HEK293 (cell line): ENCODE measurements around the gene GCNT4.

ENCODE experiments used
- CTCF ChIA-PET: fragments of 350-600 bp; formaldehyde crosslinking; extraction: SDS; loops from one replicate; lab custom pipeline; 2021; ENCODE audit warnings: antibody characterized with exemption; lab: Yijun Ruan, JAX
- POLR2A ChIA-PET: fragments of 300-600 bp; formaldehyde crosslinking; extraction: SDS; loops from one replicate; lab custom pipeline; 2020; ENCODE audit warnings: antibody characterized with exemption, inconsistent platforms; lab: Yijun Ruan, JAX
- H3K27ac ChIP-seq: fragments of 200-500 bp; sonication (Bioruptor generic); 2 replicates; pipeline ENCODE4 v1.5.1; 2014; ENCODE audit warnings: low read depth, low read length, control low read depth, inconsistent platforms; ENCODE audit errors: extremely low read depth
- H3K36me3 ChIP-seq, 2 experiments: fragments of 200-500 bp in 1 of 2; sonication (Bioruptor generic) in 1 of 2; 1 replicate in 1 of 2; 2 replicates in 1 of 2; pipeline ENCODE4 v1.5.1; 2014 to 2017; ENCODE audit warnings: inconsistent platforms in 2 of 2, low read length in 2 of 2; ENCODE audit not compliant: control insufficient read depth in 2 of 2, insufficient read depth in 1 of 2
- H3K4me1 ChIP-seq: fragments of 200-500 bp; sonication (Bioruptor generic); 2 replicates; pipeline ENCODE4 v1.5.1; 2014; ENCODE audit warnings: mild to moderate bottlenecking, low read length, inconsistent platforms; ENCODE audit not compliant: control insufficient read depth, insufficient read depth
- H3K4me3 ChIP-seq: 2 replicates; pipeline ENCODE4 v1.5.1; 2011; ENCODE audit warnings: low read depth, mild to moderate bottlenecking, control low read depth, low read length, moderate library complexity
- H3K9me3 ChIP-seq: fragments of 200-500 bp; sonication (Bioruptor generic); 2 replicates; pipeline ENCODE4 v1.5.1; 2014; ENCODE audit warnings: low read depth, low read length, inconsistent platforms; ENCODE audit not compliant: control insufficient read depth, insufficient read depth
- GLI4 ChIP-seq: fragments of 450-650 bp; formaldehyde crosslinking; IDR thresholded peaks from 2 replicates; pipeline ENCODE4 v1.5.1; 2016; ENCODE audit warnings: missing biosample characterization, missing genetic modification characterization
- IKZF3 ChIP-seq: fragments of 450-650 bp; IDR thresholded peaks from 2 replicates; pipeline ENCODE4 v1.5.0; 2018; ENCODE audit warnings: missing biosample characterization, mild to moderate bottlenecking, missing genetic modification characterization, moderate library complexity
- PRDM1 ChIP-seq: fragments of 450-650 bp; formaldehyde crosslinking; IDR thresholded peaks from 2 replicates; pipeline ENCODE4; 2016; ENCODE audit warnings: missing biosample characterization, missing genetic modification characterization
- PRDM4 ChIP-seq: fragments of 450-650 bp; formaldehyde crosslinking; IDR thresholded peaks from 2 replicates; pipeline ENCODE4 v1.5.1; 2017; ENCODE audit warnings: missing biosample characterization, missing genetic modification characterization
- SP3 ChIP-seq: fragments of 450-650 bp; formaldehyde crosslinking; IDR thresholded peaks from 2 replicates; pipeline ENCODE4 v1.5.1; 2016; ENCODE audit warnings: missing biosample characterization, missing genetic modification characterization
- TRIM28 ChIP-seq: IDR thresholded peaks from 2 replicates; pipeline ENCODE4 v1.6.1; 2011; ENCODE audit warnings: low read length, control low read depth, borderline replicate concordance
- ZBTB1 ChIP-seq: fragments of 450-650 bp; formaldehyde crosslinking; IDR thresholded peaks from 2 replicates; pipeline ENCODE4 v1.5.1; 2016; ENCODE audit warnings: missing biosample characterization, missing genetic modification characterization
- ZBTB17 ChIP-seq: fragments of 450-650 bp; formaldehyde crosslinking; IDR thresholded peaks from 2 replicates; pipeline ENCODE4 v1.5.1; 2016; ENCODE audit warnings: missing biosample characterization, missing genetic modification characterization
- ZFP3 ChIP-seq: fragments of 450-650 bp; formaldehyde crosslinking; IDR thresholded peaks from 2 replicates; pipeline ENCODE4 v1.5.1; 2016; ENCODE audit warnings: low read depth, missing biosample characterization, missing genetic modification characterization
- ZNF112 ChIP-seq: fragments of 450-650 bp; formaldehyde crosslinking; IDR thresholded peaks from 2 replicates; pipeline ENCODE4 v1.5.0; 2017; ENCODE audit warnings: missing biosample characterization, missing genetic modification characterization
- ZNF24 ChIP-seq: fragments of 450-650 bp; formaldehyde crosslinking; IDR thresholded peaks from 2 replicates; pipeline ENCODE4 v1.5.1; 2016; ENCODE audit warnings: missing biosample characterization, missing genetic modification characterization
- ZNF354C ChIP-seq: fragments of 450-650 bp; formaldehyde crosslinking; IDR thresholded peaks from 2 replicates; pipeline ENCODE4 v1.5.1; 2016; ENCODE audit warnings: missing biosample characterization, missing genetic modification characterization, low read depth, borderline replicate concordance
- ZNF510 ChIP-seq: fragments of 450-650 bp; formaldehyde crosslinking; IDR thresholded peaks from 2 replicates; pipeline ENCODE4 v1.5.1; 2018; ENCODE audit warnings: mild to moderate bottlenecking, missing genetic modification characterization, missing biosample characterization; ENCODE audit not compliant: insufficient replicate concordance
- ZNF580 ChIP-seq: fragments of 450-650 bp; formaldehyde crosslinking; IDR thresholded peaks from 2 replicates; pipeline ENCODE4 v1.5.1; 2016; ENCODE audit warnings: missing biosample characterization, missing genetic modification characterization
- ZNF677 ChIP-seq: fragments of 450-650 bp; IDR thresholded peaks from 2 replicates; pipeline ENCODE4 v1.5.0; 2018; ENCODE audit warnings: missing biosample characterization, mild to moderate bottlenecking, missing genetic modification characterization, moderate library complexity
- ZNF777 ChIP-seq: fragments of 450-650 bp; formaldehyde crosslinking; IDR thresholded peaks from 2 replicates; pipeline ENCODE4 v1.5.1; 2017; ENCODE audit warnings: missing biosample characterization, missing genetic modification characterization, borderline replicate concordance
- ZNF830 ChIP-seq: fragments of 450-650 bp; IDR thresholded peaks from 2 replicates; pipeline ENCODE4 v1.5.0; 2018; ENCODE audit warnings: missing biosample characterization, missing genetic modification characterization, low read depth, mild to moderate bottlenecking, moderate library complexity
- ZSCAN18 ChIP-seq: fragments of 450-650 bp; formaldehyde crosslinking; IDR thresholded peaks from 2 replicates; pipeline ENCODE4 v1.5.1; 2016; ENCODE audit warnings: missing biosample characterization, missing genetic modification characterization
- ZSCAN23 ChIP-seq: fragments of 450-650 bp; formaldehyde crosslinking; IDR thresholded peaks from 2 replicates; pipeline ENCODE4 v1.5.1; 2016; ENCODE audit warnings: missing biosample characterization, missing genetic modification characterization
- ZXDB ChIP-seq: fragments of 450-650 bp; formaldehyde crosslinking; IDR thresholded peaks from 2 replicates; pipeline ENCODE4 v1.5.1; 2016; ENCODE audit warnings: missing biosample characterization, missing genetic modification characterization
- TF ChIP-seq, protein P1 (sequence below): fragments of 450-650 bp; formaldehyde crosslinking; IDR thresholded peaks from 2 replicates; pipeline ENCODE4 v1.5.1; 2016; ENCODE audit warnings: missing biosample characterization, missing genetic modification characterization
- TF ChIP-seq, protein P2 (sequence below): IDR thresholded peaks from 2 replicates; pipeline ENCODE4 v1.6.1; 2011; ENCODE audit warnings: mild to moderate bottlenecking, low read depth, low read length, borderline replicate concordance

The GCNT4 gene

DNA sequence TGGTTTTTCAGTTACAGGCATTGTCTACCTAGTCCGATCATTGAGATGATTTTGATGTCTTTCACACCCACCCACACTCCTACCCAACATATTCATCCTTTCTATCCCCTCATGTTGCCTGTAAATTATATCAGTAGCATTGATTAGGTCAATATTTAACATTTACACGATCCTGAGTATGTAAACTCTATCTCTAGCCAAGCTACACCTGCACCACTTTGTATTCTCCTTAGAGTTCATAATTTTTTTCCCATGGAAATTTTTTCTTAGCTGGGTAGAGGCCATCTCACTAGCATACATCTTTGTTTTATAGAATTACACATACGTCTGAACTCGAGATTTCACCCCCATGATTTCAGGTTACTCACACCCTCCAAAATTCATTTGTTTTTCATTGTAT is 30.6 kb downstream of the GCNT4 start:
- ChIA-PET CTCF (no interaction called here), POLR2A (no interaction called here)
- TF ChIP-seq ZSCAN23 (tag by site-specific recombination) (no peak), PRDM4 (tag by site-specific recombination) (no peak), ZNF510 (no peak), ZNF777 (tag by site-specific recombination) (no peak), ZNF354C (tag by site-specific recombination) (no peak), ZBTB17 (tag by site-specific recombination) (no peak), ZBTB1 (no peak), PRDM1 (tag by site-specific recombination) (no peak), ZNF112 (tag by site-specific recombination) (no peak), ZNF580 (tag by site-specific recombination) (no peak), ZNF677 (tag by site-specific recombination) (no peak), GLI4 (no peak), SP3 (tag by site-specific recombination) (no peak), IKZF3 (no peak), ZXDB (tag by site-specific recombination) (no peak), ZSCAN18 (tag by site-specific recombination) (no peak), ZNF830 (no peak)
- TF ChIP-seq, protein P1, sequence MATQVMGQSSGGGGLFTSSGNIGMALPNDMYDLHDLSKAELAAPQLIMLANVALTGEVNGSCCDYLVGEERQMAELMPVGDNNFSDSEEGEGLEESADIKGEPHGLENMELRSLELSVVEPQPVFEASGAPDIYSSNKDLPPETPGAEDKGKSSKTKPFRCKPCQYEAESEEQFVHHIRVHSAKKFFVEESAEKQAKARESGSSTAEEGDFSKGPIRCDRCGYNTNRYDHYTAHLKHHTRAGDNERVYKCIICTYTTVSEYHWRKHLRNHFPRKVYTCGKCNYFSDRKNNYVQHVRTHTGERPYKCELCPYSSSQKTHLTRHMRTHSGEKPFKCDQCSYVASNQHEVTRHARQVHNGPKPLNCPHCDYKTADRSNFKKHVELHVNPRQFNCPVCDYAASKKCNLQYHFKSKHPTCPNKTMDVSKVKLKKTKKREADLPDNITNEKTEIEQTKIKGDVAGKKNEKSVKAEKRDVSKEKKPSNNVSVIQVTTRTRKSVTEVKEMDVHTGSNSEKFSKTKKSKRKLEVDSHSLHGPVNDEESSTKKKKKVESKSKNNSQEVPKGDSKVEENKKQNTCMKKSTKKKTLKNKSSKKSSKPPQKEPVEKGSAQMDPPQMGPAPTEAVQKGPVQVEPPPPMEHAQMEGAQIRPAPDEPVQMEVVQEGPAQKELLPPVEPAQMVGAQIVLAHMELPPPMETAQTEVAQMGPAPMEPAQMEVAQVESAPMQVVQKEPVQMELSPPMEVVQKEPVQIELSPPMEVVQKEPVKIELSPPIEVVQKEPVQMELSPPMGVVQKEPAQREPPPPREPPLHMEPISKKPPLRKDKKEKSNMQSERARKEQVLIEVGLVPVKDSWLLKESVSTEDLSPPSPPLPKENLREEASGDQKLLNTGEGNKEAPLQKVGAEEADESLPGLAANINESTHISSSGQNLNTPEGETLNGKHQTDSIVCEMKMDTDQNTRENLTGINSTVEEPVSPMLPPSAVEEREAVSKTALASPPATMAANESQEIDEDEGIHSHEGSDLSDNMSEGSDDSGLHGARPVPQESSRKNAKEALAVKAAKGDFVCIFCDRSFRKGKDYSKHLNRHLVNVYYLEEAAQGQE, result no peak
- no peaks in the 10 kb centered on the region for H3K9me3 ChIP-seq
- no peak overlapping the region for H3K4me3 ChIP-seq
- no peak overlapping the region for H3K27ac ChIP-seq
- no peaks in the 10 kb centered on the region for H3K36me3 ChIP-seq
- H3K4me1 ChIP-seq, result no peaks in the 10 kb centered on the region

- POLR2A ChIA-PET, result no interaction called here
- CTCF ChIA-PET, result no interaction called here
- H3K9me3 ChIP-seq, result no peaks in the 10 kb centered on the region
- no peak for TF ChIP-seq ZFP3 (tag by site-specific recombination)
- TF ChIP-seq IKZF3, result no peak
- no peak for TF ChIP-seq TRIM28
- TF ChIP-seq PRDM4 (tag by site-specific recombination), result no peak
- no peak for TF ChIP-seq ZNF24 (tag by site-specific recombination)
- TF ChIP-seq, protein P2, sequence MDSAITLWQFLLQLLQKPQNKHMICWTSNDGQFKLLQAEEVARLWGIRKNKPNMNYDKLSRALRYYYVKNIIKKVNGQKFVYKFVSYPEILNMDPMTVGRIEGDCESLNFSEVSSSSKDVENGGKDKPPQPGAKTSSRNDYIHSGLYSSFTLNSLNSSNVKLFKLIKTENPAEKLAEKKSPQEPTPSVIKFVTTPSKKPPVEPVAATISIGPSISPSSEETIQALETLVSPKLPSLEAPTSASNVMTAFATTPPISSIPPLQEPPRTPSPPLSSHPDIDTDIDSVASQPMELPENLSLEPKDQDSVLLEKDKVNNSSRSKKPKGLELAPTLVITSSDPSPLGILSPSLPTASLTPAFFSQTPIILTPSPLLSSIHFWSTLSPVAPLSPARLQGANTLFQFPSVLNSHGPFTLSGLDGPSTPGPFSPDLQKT, result no peak
These were observed 31.1 kb downstream of the GCNT4 start for GRCh38 chr5:75021219-75021618.

More at GRCh38 chr5:75021219-75021618, 31.1 kb downstream of the GCNT4 start:
- no peak overlapping the region for H3K4me3 ChIP-seq
- H3K27ac ChIP-seq, result no peak overlapping the region
- no peaks in the 10 kb centered on the region for H3K36me3 ChIP-seq
- no peaks in the 10 kb centered on the region for H3K4me1 ChIP-seq
